RPMI8226 (cell line): ENCODE results near the gene SMIM27.
A peak's percentile ranks its signal among the peaks of the same experiment; 100 is the strongest.
"Not testable (repeated sequence)": the region's sequence is repeated elsewhere in the genome, so short reads cannot be mapped to it uniquely, and the experiment has no call there.

ENCODE experiments used
- DNase-seq: peaks from one replicate; pipeline ENCODE4 v3.0.0-alpha.2; 2015

Gene SMIM27

GRCh38 chr9:32558408-32558934 lies 6.3 kb downstream of the SMIM27 start:
- DNase-seq, result no peak

- DNase-seq, result no peak
These were observed 13.8 kb downstream of the SMIM27 start for GRCh38 chr9:32565967-32566366.

- no peak for DNase-seq
These were observed 14.6 kb downstream of the SMIM27 start for GRCh38 chr9:32566770-32567169.

DNA sequence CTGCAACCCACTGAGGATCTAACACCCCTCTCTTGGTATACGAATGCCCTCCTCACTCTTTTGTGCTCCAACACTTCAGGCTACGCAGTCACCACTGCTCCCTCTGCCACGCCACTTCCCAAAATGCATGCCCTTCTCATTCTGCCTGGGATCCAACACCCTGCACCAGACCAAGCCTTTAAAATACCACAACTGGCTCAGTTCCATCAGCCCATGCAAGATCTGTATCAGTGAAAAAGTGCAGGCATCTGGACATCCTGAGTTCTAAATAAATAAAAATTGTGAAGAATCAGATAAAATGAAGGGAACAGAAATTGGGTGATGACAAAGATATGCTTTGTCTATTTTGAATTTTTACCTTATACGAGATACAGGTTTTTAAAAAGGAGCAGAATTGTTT lies 18.1 kb downstream of the SMIM27 start:
- no peak for DNase-seq

DNA sequence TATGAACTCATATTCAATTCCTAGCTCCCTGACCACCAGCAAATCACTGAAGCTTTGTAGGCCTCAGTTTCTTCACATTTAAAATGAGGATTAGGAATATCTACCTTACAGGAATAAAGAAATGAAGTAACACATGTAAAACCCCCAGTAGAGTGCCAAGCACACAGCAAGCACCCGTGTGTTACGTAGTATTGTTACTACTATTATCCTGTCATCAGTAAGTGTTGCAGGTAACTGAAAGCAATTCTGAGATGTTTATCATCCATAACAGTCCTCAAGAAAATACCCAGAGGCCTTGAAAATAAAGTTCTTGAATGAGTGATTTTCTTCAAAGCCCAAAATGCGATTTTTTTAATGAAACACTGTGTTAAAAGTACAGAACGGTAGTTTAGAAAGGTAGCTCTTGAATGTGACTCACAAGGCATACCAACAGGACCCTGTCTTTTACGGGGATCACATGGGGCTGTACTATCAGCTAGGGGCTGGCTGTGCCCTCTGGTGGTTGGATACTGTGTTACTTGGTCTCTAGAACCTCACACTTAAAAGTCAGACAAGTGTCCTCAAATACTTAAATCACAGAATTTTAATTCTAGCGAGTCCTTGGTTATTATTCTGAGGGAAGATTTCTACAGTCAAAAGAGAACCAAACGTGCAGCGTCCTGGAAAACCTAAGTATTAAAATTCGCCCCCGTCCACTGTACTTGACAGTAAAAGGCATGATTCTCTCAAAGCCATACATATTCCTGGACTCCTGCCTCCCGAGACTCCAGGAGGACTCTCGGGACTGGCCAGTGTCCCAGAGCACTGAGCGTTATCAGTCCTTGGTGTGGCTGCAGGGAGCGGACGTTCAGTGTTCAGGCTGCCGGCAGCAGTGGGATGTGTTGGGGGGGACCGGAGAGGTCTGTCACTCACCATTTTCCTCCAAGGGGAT lies 20.1 kb downstream of the SMIM27 start:
- peak; percentile 78 for DNase-seq

GRCh38 chr9:32572900-32573523 lies 20.9 kb downstream of the SMIM27 start, which contains the start of gene NDUFB6:
Gene NDUFB6, minus strand, starts transcription at chr9:32573159. Its CDS starts 99 bp downstream, at chr9:32573060.
- DNase-seq, result peak; percentile 95

- DNase-seq, result no peak
These were observed 21.7 kb downstream of the SMIM27 start for GRCh38 chr9:32573821-32574220.

GRCh38 chr9:32574858-32575257 lies 22.7 kb downstream of the SMIM27 start:
- no peak for DNase-seq

- no peak for DNase-seq
These were observed 25.2 kb downstream of the SMIM27 start for GRCh38 chr9:32577316-32577715.

- DNase-seq, result no peak
These were observed 26.8 kb downstream of the SMIM27 start for GRCh38 chr9:32578976-32579375.

- DNase-seq, result peak; percentile 61
These were observed 27.7 kb downstream of the SMIM27 start for GRCh38 chr9:32579706-32580331.

- no peak for DNase-seq
These were observed 28.6 kb downstream of the SMIM27 start for GRCh38 chr9:32580631-32581300.

DNA sequence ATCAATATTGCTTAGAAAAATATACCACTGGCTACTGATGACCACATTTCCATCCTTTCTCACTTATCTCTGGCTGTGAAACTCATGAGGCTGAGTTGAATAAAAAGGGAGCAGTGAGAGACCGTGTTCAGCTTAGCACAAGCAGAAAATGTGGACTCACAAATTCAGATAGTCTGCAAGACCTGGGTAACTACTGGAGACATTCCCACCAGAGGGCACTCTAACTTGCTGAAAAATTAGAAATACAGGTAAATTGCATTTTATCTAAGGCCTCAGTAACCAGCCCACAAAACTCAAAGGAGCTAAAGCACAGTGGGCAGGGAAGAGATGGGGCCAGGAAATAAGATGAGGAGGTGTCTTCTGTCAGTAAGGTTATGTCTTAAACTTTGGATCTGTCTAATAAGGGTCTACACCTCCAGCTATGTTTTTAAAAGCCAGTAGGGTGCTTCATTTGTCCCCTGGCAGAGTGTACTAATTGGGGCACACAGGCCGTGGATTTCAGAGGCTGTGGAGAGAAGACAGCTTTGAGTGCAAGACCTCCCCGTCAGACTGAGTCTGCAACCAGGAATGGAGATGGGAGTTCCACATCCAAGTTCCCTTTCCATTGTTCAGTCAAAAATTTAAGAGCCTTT lies 29.5 kb downstream of the SMIM27 start:
- peak; percentile 62 for DNase-seq

- DNase-seq, result no peak
These were observed 32.7 kb downstream of the SMIM27 start for GRCh38 chr9:32584784-32585183.

DNA sequence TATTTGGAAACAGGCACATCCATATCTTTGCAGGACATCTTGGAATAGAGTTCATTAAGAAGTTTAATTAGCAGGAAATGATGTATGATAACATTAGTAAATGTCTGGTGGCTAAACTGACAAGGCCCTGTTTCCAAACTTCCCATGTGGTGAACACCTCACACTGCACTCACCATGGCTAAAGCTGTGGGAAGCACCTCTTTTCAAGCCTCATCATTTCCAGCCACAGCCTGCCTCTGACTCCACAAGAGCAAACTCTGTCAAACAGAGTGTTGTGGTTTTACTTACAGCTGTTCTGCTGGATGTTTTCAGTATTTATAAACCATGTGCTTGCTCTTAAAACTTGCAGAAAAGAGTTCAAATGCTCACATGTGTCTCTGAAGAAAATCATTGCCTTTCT lies 35.8 kb downstream of the SMIM27 start:
- no peak for DNase-seq

GRCh38 chr9:32589083-32589723 lies 37.1 kb downstream of the SMIM27 start:
- peak; percentile 55 for DNase-seq

DNA sequence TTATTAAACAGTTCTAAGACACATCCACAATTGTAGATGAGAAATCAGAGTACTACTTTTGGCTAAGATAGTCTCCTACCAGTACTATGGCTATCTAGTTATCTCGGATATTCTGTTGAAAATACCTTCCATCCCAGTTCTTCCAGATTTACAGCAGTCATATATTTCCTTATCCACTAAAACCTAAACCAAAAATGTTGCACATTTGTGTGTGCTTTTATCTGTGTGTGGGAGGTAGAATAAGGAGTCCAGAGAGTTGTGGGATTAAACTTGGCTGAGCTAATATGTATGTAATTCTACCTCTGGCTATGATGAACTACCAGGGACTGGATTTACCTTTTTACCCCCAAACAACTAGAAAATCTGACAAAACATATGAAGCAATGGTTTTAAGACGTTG lies 38.3 kb downstream of the SMIM27 start:
- no peak for DNase-seq

- DNase-seq, result no peak
These were observed 38.8 kb downstream of the SMIM27 start for GRCh38 chr9:32590898-32591297.

DNA sequence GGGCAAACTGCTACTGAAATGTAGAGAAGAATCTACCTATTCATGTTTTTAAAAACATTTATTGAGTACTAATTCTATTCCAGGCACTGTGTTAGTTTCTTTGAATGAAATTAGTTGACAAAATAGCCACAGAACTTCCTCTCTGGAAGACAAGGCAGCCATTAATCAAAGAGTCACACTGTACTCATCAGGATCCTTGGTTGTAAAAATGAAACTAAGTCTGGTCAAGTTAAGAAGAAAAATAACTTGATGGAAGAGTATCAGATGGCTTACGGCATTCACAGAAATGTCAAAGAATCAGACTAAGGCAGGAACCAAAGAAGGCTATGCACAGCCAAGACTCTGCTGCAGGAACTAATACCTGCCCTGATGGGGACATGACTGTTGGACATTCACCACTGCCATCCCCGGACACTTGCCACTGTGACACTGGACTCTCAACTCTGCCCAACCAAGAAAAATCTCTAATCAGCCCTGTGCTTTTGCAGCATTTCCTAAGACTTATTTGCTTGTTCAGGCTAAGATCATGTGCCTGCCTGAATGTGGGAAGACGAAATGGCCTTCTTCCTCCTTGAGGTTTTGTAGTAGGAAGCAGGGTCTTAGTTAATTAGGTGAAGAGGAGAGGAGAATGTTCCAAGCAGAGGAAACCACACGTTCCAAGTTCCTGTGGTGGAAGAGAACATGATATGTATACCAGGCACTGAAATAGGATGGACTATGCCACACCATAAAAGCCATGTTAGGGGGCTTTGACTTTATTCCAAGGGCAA lies 44.2 kb downstream of the SMIM27 start:
- DNase-seq, result no peak

DNA sequence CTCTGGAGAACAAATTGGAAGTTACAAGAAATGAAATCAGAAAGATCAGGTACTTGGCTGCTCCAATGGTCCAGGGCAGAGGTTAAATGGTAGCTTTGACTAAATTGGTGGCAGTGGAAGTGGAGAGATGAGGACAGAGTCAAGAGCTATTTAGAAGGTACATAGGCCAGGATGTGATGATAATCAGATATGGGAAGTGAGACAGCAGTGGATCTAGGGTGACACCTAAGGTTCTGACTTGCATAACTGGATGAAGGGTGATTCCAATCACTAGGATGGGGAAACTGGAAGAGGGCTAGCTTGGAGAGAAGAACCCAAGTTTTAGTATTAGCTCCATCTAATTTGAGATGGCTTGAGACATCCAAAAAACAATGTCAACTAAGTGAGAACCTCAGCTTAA lies 44.8 kb downstream of the SMIM27 start:
- no peak for DNase-seq

DNA sequence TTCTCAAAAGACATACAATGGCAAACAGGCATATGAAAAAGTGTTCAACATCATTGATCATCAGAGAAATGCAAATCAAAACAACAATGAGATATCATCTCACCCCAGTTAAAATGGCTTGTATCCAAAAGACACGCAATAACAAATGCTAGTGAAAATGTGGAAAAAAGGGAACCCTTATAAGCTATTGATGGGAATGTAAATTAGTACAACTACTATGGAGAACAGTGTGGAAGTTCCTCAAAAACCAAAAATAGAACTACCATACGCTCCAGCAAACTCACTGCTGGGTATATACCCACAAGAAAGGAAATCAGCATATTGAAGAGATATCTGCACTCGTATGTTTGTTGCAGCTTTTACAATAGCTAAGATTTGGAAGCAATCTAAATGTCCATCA lies 46.9 kb downstream of the SMIM27 start:
- DNase-seq, result not testable (repeated sequence)
